Cardiac muscle cell (in vitro differentiated cells and primary cell): ENCODE results near the gene KCNJ12. TPM values are rescaled to one million over a fixed set of nuclear protein-coding genes. Genes with fewer than 3 reads are reported as not detected.

ENCODE experiments used
- DNase-seq, 2 donors: peaks; one replicate each; pipeline versions ENCODE4 v3.0.0 to v3.0.0-alpha.2; 2010 to 2017; ENCODE audit warnings: low read depth in 1 of 2, low spot score in 1 of 2
- H3K27ac ChIP-seq: fragments of 200-600 bp; sonication (generic); 2 replicates; pipeline ENCODE4 v1.5.1; 2016
- H3K27me3 ChIP-seq: fragments of 200-600 bp; sonication (generic); 2 replicates; pipeline ENCODE4 v1.6.0; 2016; ENCODE audit warnings: control low read depth
- H3K36me3 ChIP-seq: fragments of 200-600 bp; sonication (generic); 2 replicates; pipeline ENCODE4 v1.5.1; 2016; ENCODE audit warnings: control low read depth
- H3K4me1 ChIP-seq: fragments of 200-600 bp; sonication (generic); 2 replicates; pipeline ENCODE4 v1.8.1; 2017; ENCODE audit warnings: low read depth, mild to moderate bottlenecking, mixed run types
- H3K4me3 ChIP-seq: fragments of 200-600 bp; sonication (generic); 2 replicates; pipeline ENCODE4 v1.5.1; 2016; ENCODE audit warnings: mild to moderate bottlenecking
- H3K9me3 ChIP-seq: fragments of 200-600 bp; sonication (generic); 2 replicates; pipeline ENCODE4 v1.5.1; 2017; ENCODE audit warnings: low read depth, mild to moderate bottlenecking, control low read depth
- CTCF ChIP-seq: IDR thresholded peaks from 2 replicates; pipeline ENCODE4 v1.5.1; 2012; ENCODE audit warnings: low read depth, mild to moderate bottlenecking, low read length
- polyA plus RNA-seq: library from polyadenylated mRNA; unstranded; fragments of >200 nt; fragmentation: Nextera tagmentation; extraction: Ambion mirVana; gene quantifications from 2 replicates; pipeline ENCODE4 v1.2.1, GENCODE V29; 2016
- total RNA-seq: library from RNA; depleted of rRNA; stranded (reverse); fragments of >200 nt; gene quantifications from 2 replicates; pipeline ENCODE4 v1.2.3, GENCODE V29; 2016

KCNJ12 gene
- total and polyA plus RNA-seq, 2 experiments from 2014 or later = 5.9 to 13.4 TPM

- Histone ChIP-seq H3K4me3 (no peak overlapping the region), H3K36me3 (no peaks in the 10 kb centered on the region), H3K4me1 (peaks cover 22% of the 10 kb centered on the region), H3K27me3 (no peaks in the 10 kb centered on the region), H3K9me3 (no peaks in the 10 kb centered on the region), H3K27ac (no peak overlapping the region)
- DNase-seq = no peak
- TF ChIP-seq CTCF = no peak
Observed at GRCh38 chr17:21365016-21365415, 11.1 kb upstream of the KCNJ12 start.

GRCh38 chr17:21368545-21369246 is 7.5 kb upstream of the KCNJ12 start:
- Histone ChIP-seq H3K4me3 (no peak overlapping the region), H3K4me1 (peaks cover 37% of the 10 kb centered on the region), H3K9me3 (no peaks in the 10 kb centered on the region), H3K27ac (peak overlapping the region; percentile 95), H3K36me3 (no peaks in the 10 kb centered on the region), H3K27me3 (no peaks in the 10 kb centered on the region)
- TF ChIP-seq CTCF = no peak
- DNase-seq = no peak

- no peaks in the 10 kb centered on the region for H3K36me3 ChIP-seq
- TF ChIP-seq CTCF = no peak
- H3K9me3 ChIP-seq = no peaks in the 10 kb centered on the region
- H3K4me1 ChIP-seq = peaks cover 37% of the 10 kb centered on the region
- H3K27ac ChIP-seq = peak overlapping the region; percentile 95
- H3K27me3 ChIP-seq = no peaks in the 10 kb centered on the region
- no peak for DNase-seq
- H3K4me3 ChIP-seq = no peak overlapping the region
Observed at GRCh38 chr17:21369395-21369794, 6.8 kb upstream of the KCNJ12 start.

GRCh38 chr17:21370430-21370829 is 5.7 kb upstream of the KCNJ12 start:
- no peaks in the 10 kb centered on the region for H3K27me3 ChIP-seq
- peak overlapping the region; percentile 95 for H3K27ac ChIP-seq
- H3K4me3 ChIP-seq = no peak overlapping the region
- H3K9me3 ChIP-seq = no peaks in the 10 kb centered on the region
- H3K36me3 ChIP-seq = no peaks in the 10 kb centered on the region
- DNase-seq = peak in 1 of 2 donors; percentile 94
- no peak for TF ChIP-seq CTCF
- H3K4me1 ChIP-seq = peaks cover 40% of the 10 kb centered on the region

GRCh38 chr17:21371511-21372081 is 4.6 kb upstream of the KCNJ12 start:
- Histone ChIP-seq H3K4me3 (no peak overlapping the region), H3K27ac (peak overlapping the region; percentile 95), H3K27me3 (no peaks in the 10 kb centered on the region), H3K9me3 (no peaks in the 10 kb centered on the region), H3K36me3 (no peaks in the 10 kb centered on the region), H3K4me1 (peaks cover 44% of the 10 kb centered on the region)
- DNase-seq = no peak
- TF ChIP-seq CTCF = no peak
